Naive thymus-derived CD4-positive, alpha-beta T cell (primary cell): ENCODE data around the gene NFIL3. TPM values are rescaled to one million over a fixed set of nuclear protein-coding genes. Genes with fewer than 3 reads are reported as not detected.

Experiments used
- ATAC-seq: fragments of 150-1000 bp; cut with Tn5 transposase; 2 replicates; pipeline ENCODE4 v1.10.0; 2021; ENCODE audit warnings: mild to moderate bottlenecking, moderate library complexity
- CTCF ChIA-PET: fragments of 350-600 bp; sonication (Branson Sonifier 250); formaldehyde crosslinking; loops from one replicate; lab custom pipeline; 2021; ENCODE audit warnings: antibody characterized with exemption; lab: Charles Lee
- POLR2A ChIA-PET: fragments of 350-600 bp; sonication (Branson Sonifier 250); formaldehyde crosslinking; loops from one replicate; lab custom pipeline; 2021; ENCODE audit warnings: antibody characterized with exemption, inconsistent platforms; lab: Charles Lee
- DNase-seq, 9 donors: peaks; one replicate each; pipeline versions ENCODE4 v3.0.0 to v3.0.0-alpha.2; 2020 to 2022; ENCODE audit warnings: mixed read lengths in 1 of 9
- H3K27ac ChIP-seq: one replicate; pipeline ENCODE4 v1.7.0; 2013; ENCODE audit warnings: mild to moderate bottlenecking, low read depth, low read length, moderate library complexity
- H3K27me3 ChIP-seq, 2 donors: one replicate each; pipeline ENCODE4 v1.7.0; 2013; ENCODE audit warnings: low read length in 2 of 2, mild to moderate bottlenecking in 2 of 2, moderate library complexity in 2 of 2; ENCODE audit not compliant: control insufficient read depth in 2 of 2, insufficient read depth in 2 of 2
- H3K36me3 ChIP-seq, 3 experiments: 1 replicate in 2 of 3; 2 replicates in 1 of 3; pipeline ENCODE4 v1.7.0; 2013; ENCODE audit warnings: low read length in 3 of 3, mild to moderate bottlenecking in 3 of 3, moderate library complexity in 1 of 3; ENCODE audit not compliant: insufficient read depth in 3 of 3, control insufficient read depth in 2 of 3
- H3K4me1 ChIP-seq, 2 donors: one replicate each; pipeline ENCODE4 v1.7.0; 2013; ENCODE audit warnings: low read length in 2 of 2, mild to moderate bottlenecking in 2 of 2, moderate library complexity in 1 of 2; ENCODE audit not compliant: control insufficient read depth in 2 of 2, insufficient read depth in 2 of 2
- H3K4me3 ChIP-seq: 2 replicates; pipeline ENCODE4 v1.7.0; 2013; ENCODE audit warnings: mild to moderate bottlenecking, low read length
- H3K9me3 ChIP-seq, 3 experiments: 1 replicate in 2 of 3; 2 replicates in 1 of 3; pipeline ENCODE4 v1.7.0; 2013; ENCODE audit warnings: low read length in 3 of 3; ENCODE audit not compliant: control insufficient read depth in 2 of 3
- H3K27ac Mint-ChIP-seq, 9 donors: one replicate each; pipeline ENCODE4 v1.8.0; 2020 to 2022; ENCODE audit warnings: mixed read lengths in 9 of 9, mild to moderate bottlenecking in 8 of 9, moderate library complexity in 5 of 9, inconsistent platforms in 2 of 9
- H3K27me3 Mint-ChIP-seq, 5 donors: one replicate each; pipeline ENCODE4 v1.8.0; 2021 to 2022; ENCODE audit warnings: mixed read lengths in 5 of 5, mild to moderate bottlenecking in 1 of 5
- H3K36me3 Mint-ChIP-seq, 5 donors: one replicate each; pipeline ENCODE4 v1.8.0; 2020 to 2022; ENCODE audit warnings: mixed read lengths in 5 of 5, mild to moderate bottlenecking in 3 of 5, inconsistent platforms in 1 of 5
- H3K4me1 Mint-ChIP-seq, 7 donors: one replicate each; pipeline ENCODE4 v1.8.0; 2020 to 2022; ENCODE audit warnings: mixed read lengths in 7 of 7, mild to moderate bottlenecking in 3 of 7, inconsistent platforms in 1 of 7
- H3K4me3 Mint-ChIP-seq, 10 donors: one replicate each; pipeline ENCODE4 v1.8.0; 2020 to 2022; ENCODE audit warnings: mild to moderate bottlenecking in 10 of 10, mixed read lengths in 10 of 10, moderate library complexity in 6 of 10, inconsistent platforms in 2 of 10
- H3K9me3 Mint-ChIP-seq, 11 donors: one replicate each; pipeline ENCODE4 v1.8.0; 2020 to 2022; ENCODE audit warnings: mixed read lengths in 11 of 11, mild to moderate bottlenecking in 4 of 11, inconsistent platforms in 1 of 11, moderate library complexity in 1 of 11
- intact Hi-C, 2 donors: fragments of 100-400 bp; cut with micrococcal nuclease; formaldehyde crosslinking; loops; one replicate each; pipeline ENCODE4 v1.15.1; 2023
- polyA plus RNA-seq, 2 donors: library from polyadenylated mRNA; unstranded; fragments of 300-500 nt; fragmentation: Illumina TruSeq; gene quantifications; one replicate each; pipeline ENCODE4 v1.2.3, GENCODE V29; 2021
- total RNA-seq, 6 experiments: library from RNA in 5 of 6; stranded (reverse) in 5 of 6; gene quantifications; 1 replicate in 5 of 6; 2 replicates in 1 of 6; pipeline ENCODE4 v1.2.3 and lab custom pipeline; 2021 to 2026

The NFIL3 gene
- total and polyA plus RNA-seq, 7 experiments from 2014 or later, result 0.33 to 81.1 (median 3.4) TPM

DNA sequence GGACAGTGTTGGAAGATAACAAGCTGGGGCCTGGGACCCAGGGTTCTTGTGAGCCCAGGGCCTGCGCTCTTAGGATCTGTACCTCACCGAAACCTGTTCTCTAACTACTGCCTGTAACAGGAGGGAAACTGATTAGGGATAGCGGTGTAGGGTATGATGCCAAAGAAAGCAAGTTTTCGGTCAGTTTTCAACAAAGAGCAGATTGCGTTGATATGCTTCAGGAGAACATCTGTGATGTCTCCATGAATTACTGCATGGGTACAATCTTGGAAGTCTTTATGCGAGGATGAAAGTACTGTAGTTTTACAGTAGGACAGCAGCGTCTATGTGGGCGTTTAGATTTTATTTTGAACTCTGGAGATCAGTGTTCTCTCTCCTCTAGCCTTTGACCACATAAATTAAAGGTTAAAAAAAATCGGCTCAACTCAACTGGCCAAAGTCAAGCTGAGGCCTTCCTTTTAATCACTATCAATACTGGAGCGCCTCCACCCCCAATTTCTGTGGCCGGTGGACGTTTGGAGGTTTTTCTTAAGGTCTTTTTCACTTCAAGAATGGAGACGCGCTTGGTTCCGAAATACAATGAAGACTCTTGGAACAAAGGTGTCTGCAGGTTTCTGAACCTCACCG is 3.0 kb downstream of the NFIL3 start:
- H3K4me1 Mint-ChIP-seq, result peaks cover 18 to 67% (median 37%) of the 10 kb centered on the region in 7 donors
- ATAC-seq (no peak), DNase-seq (no peak)
- no peak overlapping the region for H3K4me3 ChIP-seq
- H3K4me1 ChIP-seq, result peaks cover 20 to 25% of the 10 kb centered on the region in 2 donors
- H3K36me3 Mint-ChIP-seq, result peaks cover 0 to 12% (median 0%) of the 10 kb centered on the region in 5 donors
- ChIA-PET POLR2A (no interaction called here), CTCF (no interaction called here)
- no peaks in the 10 kb centered on the region for H3K9me3 ChIP-seq
- H3K36me3 ChIP-seq, result no peaks in the 10 kb centered on the region
- H3K9me3 Mint-ChIP-seq, result peaks cover 0 to 6% (median 0%) of the 10 kb centered on the region in 11 donors
- peak overlapping the region in 1 of 9 donors; percentile 87 for H3K27ac Mint-ChIP-seq
- peak overlapping the region; percentile 10 to 90 (median 56) for H3K4me3 Mint-ChIP-seq
- intact Hi-C loops, result loop anchor here in 1 of 2 donors (5.0 kb wide), 1 partner anchor 697 kb away; the partner anchor contains the start of gene SPTLC1
- H3K27ac ChIP-seq, result no peak overlapping the region
- H3K27me3 Mint-ChIP-seq, result peaks cover 0 to 44% (median 29%) of the 10 kb centered on the region in 5 donors
- H3K27me3 ChIP-seq, result peaks cover 0 to 12% of the 10 kb centered on the region in 2 donors

DNA sequence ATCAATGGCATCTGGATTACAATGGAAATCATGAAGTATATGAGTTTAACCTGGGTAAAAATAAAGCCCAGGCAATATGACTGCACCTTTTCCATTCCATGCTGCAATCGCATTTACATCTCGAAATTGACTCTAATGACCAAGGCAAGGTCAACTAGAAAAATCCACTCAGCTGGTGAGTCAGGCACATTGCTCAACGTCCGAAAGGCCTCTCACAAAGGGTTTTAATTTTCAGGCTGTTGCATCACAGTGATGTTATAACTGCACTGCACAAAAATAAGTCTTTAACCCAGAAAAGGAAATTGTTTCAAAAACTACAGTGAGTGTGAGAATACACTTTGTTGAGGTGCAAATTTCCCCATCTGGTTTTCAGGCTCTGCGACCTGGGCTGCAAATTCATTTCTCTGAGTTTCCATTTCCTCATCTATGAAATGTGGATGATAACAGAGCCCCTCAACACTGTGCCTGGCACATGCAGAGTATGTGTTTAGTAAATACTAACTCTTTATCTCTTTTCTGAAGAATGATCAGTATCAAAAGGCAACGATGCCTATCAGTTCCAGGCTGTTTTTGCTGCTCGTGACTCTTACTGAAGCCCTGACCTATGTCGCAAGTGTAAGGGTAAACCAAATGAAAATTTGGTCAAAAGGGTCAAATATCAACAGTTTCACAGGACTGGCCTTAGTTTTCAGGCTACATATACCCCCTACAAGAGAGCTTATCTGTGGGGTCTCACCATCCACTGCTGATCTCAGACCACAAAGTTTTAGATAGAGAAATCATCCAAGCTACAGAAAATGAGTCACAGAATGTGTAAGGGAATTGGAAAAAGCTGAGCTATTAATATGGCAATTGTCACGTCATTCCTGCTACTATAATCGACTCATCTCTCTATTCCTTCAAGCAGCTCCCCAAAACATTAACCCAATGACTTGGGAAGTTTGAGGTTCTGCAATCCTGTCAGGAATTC is 4.1 kb downstream of the NFIL3 start:
- Histone ChIP-seq H3K4me1 (peaks cover 14 to 25% of the 10 kb centered on the region in 2 donors), H3K36me3 (no peaks in the 10 kb centered on the region), H3K27ac (no peak overlapping the region), H3K9me3 (no peaks in the 10 kb centered on the region), H3K27me3 (peaks cover 0 to 12% of the 10 kb centered on the region in 2 donors), H3K4me3 (no peak overlapping the region)
- ChIA-PET CTCF (interaction anchor here (0.6 kb wide), 1 partner anchor 266 kb away, joined by 4 read pairs; no protein-coding TSS in a partner anchor), POLR2A (no interaction called here)
- Mint-ChIP-seq H3K27me3 (peaks cover 0 to 44% (median 29%) of the 10 kb centered on the region in 5 donors), H3K9me3 (peaks cover 0 to 6% (median 0%) of the 10 kb centered on the region in 11 donors), H3K4me1 (peaks cover 12 to 67% (median 26%) of the 10 kb centered on the region in 7 donors), H3K4me3 (peak overlapping the region in 3 of 10 donors; percentile 43 to 90 (median 58)), H3K27ac (peak overlapping the region in 1 of 9 donors; percentile 87), H3K36me3 (peaks cover 0 to 15% (median 0%) of the 10 kb centered on the region in 5 donors)
- ATAC-seq (peak; percentile 3), DNase-seq (no peak)
- intact Hi-C loops, result loop anchor here (2.0 to 5.0 kb wide), 2 partner anchors 25 to 698 kb away; partner anchors contain the start of gene SPTLC1 (in 1 of the 2)

DNA sequence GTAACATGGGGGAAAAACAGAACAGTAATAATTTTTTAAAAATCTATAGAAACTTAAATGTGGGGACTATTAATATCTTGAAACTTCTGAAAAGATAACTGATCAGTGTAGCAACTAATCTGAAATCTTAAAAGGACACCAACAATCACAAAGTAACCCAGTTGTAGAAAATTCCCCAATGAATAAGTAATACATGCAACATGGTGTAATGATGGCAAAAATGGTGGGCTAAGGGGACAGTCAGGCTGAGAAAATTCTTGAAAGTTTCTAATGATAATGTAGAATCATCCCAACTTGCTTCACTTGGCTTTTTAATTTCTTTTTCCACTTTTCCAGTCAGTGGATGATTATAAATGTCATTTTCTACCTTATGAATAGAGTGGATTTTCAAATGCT is 5.4 kb downstream of the NFIL3 start:
- Mint-ChIP-seq H3K36me3 (peaks cover 0 to 22% (median 0%) of the 10 kb centered on the region in 5 donors), H3K9me3 (peaks cover 0 to 6% (median 0%) of the 10 kb centered on the region in 11 donors), H3K27ac (peak overlapping the region in 1 of 9 donors; percentile 32), H3K4me1 (peaks cover 11 to 79% (median 25%) of the 10 kb centered on the region in 7 donors), H3K27me3 (peaks cover 0 to 44% (median 29%) of the 10 kb centered on the region in 5 donors), H3K4me3 (peak overlapping the region in 1 of 10 donors; percentile 61)
- CTCF ChIA-PET, result no interaction called here
- H3K9me3 ChIP-seq, result no peaks in the 10 kb centered on the region
- POLR2A ChIA-PET, result no interaction called here
- no peak overlapping the region for H3K4me3 ChIP-seq
- intact Hi-C loops, result loop anchor here in 1 of 2 donors (2.0 kb wide), 1 partner anchor 23 kb away; no protein-coding TSS in a partner anchor
- ATAC-seq (no peak), DNase-seq (no peak)
- H3K27me3 ChIP-seq, result peaks cover 0 to 12% of the 10 kb centered on the region in 2 donors
- H3K27ac ChIP-seq, result no peak overlapping the region
- no peaks in the 10 kb centered on the region for H3K36me3 ChIP-seq
- H3K4me1 ChIP-seq, result peaks cover 14 to 25% of the 10 kb centered on the region in 2 donors

DNA sequence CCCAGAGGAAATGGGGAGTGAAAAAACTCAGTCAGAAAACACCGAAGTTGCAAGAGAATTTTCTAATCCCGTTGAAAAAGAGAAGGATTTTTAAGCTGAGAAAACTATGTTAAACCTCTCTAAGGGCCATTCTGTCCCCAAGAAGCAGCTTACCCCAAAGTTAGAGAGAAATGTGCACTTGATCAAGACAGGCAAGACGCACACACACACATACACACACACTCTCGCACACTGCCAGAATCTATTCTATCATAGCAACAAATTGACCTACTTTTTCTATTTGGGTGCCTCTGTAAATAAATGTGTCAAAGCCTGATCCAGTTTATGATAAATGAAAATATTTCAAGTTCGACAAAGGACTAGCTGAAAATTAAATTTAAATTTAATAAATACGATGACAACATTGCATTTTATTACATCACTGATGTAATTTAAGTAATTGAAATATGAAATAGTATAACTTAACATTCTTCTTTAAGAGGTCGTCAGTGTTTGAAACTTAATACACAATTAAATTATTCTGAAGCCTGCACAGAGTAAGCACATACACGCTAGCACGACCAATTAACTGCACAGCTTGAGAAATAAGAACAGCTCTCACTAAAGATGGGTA is 5.9 kb downstream of the NFIL3 start:
- no peak overlapping the region for H3K27ac ChIP-seq
- no peak for DNase-seq
- Mint-ChIP-seq H3K27me3 (peaks cover 0 to 44% (median 29%) of the 10 kb centered on the region in 5 donors), H3K27ac (no peak overlapping the region), H3K4me1 (peaks cover 6 to 83% (median 20%) of the 10 kb centered on the region in 7 donors), H3K4me3 (peak overlapping the region in 1 of 10 donors; percentile 61), H3K36me3 (peaks cover 0 to 25% (median 0%) of the 10 kb centered on the region in 5 donors), H3K9me3 (peaks cover 0 to 6% (median 0%) of the 10 kb centered on the region in 11 donors)
- H3K4me3 ChIP-seq, result no peak overlapping the region
- intact Hi-C loops, result loop anchor here in 1 of 2 donors (2.0 kb wide), 1 partner anchor 23 kb away; no protein-coding TSS in a partner anchor
- CTCF ChIA-PET, result no interaction called here
- ATAC-seq, result no peak
- peaks cover 8 to 20% of the 10 kb centered on the region in 2 donors for H3K4me1 ChIP-seq
- H3K9me3 ChIP-seq, result no peaks in the 10 kb centered on the region
- no peaks in the 10 kb centered on the region for H3K36me3 ChIP-seq
- POLR2A ChIA-PET, result no interaction called here
- H3K27me3 ChIP-seq, result peaks cover 0 to 12% of the 10 kb centered on the region in 2 donors

DNA sequence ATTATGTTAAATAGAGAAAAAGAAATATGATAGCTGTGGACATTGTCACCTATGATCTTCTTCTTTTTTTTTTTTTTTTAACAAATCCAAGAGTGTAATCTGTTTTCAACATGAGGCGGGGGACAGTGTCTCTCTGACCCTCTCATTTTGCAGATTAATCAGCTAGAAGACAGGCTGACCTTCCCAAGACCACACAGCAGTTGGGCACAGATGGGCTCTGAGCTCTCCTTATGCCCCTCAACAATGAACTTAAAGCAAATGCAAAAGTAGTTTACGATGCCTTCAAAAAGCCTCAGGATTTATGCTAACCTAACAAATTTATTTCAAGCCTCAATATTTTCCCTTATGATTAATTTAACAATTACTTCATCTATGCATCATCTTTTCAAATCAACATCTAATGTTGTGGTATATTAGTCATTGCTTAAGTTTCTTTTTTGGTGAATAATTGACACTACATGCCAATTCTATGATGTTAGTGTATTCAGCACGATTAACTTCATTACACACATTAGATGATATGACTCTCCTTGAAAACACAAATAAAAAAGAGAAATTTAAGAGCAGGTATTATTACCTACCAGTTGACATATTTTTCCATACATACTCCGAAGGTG is 7.4 kb downstream of the NFIL3 start:
- Mint-ChIP-seq H3K27ac (peak overlapping the region in 1 of 9 donors; percentile 64), H3K4me3 (peak overlapping the region in 1 of 10 donors; percentile 29), H3K36me3 (peaks cover 0 to 32% (median 0%) of the 10 kb centered on the region in 5 donors), H3K27me3 (peaks cover 0 to 38% (median 29%) of the 10 kb centered on the region in 5 donors), H3K4me1 (peaks cover 2 to 86% (median 7%) of the 10 kb centered on the region in 7 donors), H3K9me3 (peaks cover 0 to 3% (median 0%) of the 10 kb centered on the region in 11 donors)
- ATAC-seq, result no peak
- Histone ChIP-seq H3K9me3 (no peaks in the 10 kb centered on the region), H3K4me1 (peaks cover 0 to 5% of the 10 kb centered on the region in 2 donors), H3K27me3 (peaks cover 0 to 12% of the 10 kb centered on the region in 2 donors), H3K36me3 (no peaks in the 10 kb centered on the region), H3K27ac (no peak overlapping the region), H3K4me3 (no peak overlapping the region)
- POLR2A ChIA-PET, result no interaction called here
- DNase-seq, result no peak
- CTCF ChIA-PET, result no interaction called here
- intact Hi-C loops, result no loop called here
